HuH-7.5 (cell line): ENCODE results near the gene MAD2L1BP.
"Not testable (repeated sequence)": the region's sequence is repeated elsewhere in the genome, so short reads cannot be mapped to it uniquely, and the experiment has no call there.

Experiments used
- DNase-seq: peaks from one replicate; pipeline ENCODE4 v3.0.0; 2011; ENCODE audit warnings: low spot score

The MAD2L1BP gene, protein sequence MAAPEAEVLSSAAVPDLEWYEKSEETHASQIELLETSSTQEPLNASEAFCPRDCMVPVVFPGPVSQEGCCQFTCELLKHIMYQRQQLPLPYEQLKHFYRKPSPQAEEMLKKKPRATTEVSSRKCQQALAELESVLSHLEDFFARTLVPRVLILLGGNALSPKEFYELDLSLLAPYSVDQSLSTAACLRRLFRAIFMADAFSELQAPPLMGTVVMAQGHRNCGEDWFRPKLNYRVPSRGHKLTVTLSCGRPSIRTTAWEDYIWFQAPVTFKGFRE

DNA sequence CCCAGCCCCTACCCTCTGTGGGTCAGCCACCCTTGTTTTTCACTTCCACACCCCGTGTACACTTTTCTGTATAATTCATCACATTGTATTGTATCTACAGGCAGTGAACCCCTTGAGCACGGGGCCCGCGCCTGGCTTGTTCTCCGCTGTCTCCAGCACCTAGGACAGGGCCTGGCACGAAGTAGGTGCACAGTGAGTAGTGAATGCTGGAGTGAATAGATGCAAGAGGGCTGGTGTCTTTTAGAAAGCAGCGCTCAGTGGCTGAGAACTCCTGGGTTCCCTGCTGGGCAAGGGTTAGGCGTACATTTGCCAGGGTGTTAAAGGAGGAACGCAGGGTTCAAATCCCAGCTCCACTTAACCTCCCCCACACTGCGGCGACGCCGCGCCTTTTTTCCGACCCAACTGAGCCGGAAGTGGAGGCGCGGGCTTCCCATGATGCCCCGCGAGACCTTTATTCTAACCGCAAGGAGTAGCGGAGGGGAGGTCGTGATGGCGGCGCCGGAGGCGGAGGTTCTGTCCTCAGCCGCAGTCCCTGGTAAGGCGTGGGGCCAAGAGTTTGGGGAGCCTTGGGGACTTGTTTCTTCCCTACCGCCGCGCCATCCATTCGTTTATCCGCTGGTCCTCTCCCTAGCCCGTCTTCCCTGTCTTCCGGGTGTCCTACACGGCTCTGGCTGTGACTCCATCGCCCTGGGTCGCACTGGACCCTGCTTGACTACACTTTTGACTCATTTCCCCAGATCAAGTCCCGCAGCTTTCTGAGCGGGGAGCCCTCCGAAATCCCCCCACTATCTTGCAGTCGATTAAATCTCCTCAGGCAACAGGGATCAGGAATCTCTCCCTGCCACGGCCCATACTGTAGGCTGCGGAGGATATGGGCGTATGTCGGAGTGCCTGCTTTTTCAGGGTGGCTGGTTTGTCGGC is at the start of gene MAD2L1BP:
TSS of gene MAD2L1BP (plus strand) at position 454 of the 921 bp plus-strand sequence. CDS start at position 490, 36 bp downstream.
- DNase-seq = peak; percentile 74

DNA sequence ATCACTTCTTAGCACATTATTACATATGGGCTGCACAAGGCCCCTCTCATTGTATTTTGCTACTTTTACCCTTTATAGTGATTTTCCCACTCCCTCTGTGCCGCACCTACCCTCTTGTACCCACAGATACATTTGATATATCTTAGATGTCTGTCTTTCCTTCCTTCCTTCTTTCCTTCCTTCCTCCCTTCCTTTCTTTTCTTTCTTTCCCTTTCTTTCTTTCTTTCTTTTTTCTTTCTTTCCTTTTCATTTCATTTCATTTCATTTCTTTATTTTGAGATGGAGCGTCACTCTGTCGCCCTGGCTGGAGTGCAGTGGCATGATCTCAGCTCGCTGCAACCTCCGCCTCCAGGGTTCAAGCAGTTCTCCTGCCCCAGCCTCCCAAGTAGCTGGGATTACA is 47.4 kb upstream of the MAD2L1BP start:
- DNase-seq = no peak

DNA sequence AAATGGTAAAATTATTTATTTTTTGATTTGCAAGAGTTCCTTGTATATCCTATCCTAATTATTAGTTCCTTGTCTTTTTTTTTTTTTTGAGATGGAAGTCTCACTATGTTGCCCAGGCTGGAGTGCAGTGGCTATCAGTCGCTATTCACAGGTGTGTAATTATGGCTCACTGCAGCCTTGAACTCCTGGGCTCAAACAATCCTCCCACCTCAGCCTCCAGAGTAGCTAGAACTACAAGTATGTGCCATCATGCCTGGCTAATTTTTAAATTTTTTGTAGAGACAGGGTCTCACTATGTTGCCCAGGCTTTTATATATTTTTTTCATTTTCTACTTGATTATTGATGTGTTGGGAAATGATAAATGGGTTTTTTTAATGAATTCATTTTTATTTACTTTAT is 46.1 kb upstream of the MAD2L1BP start:
- DNase-seq = not testable (repeated sequence)

DNA sequence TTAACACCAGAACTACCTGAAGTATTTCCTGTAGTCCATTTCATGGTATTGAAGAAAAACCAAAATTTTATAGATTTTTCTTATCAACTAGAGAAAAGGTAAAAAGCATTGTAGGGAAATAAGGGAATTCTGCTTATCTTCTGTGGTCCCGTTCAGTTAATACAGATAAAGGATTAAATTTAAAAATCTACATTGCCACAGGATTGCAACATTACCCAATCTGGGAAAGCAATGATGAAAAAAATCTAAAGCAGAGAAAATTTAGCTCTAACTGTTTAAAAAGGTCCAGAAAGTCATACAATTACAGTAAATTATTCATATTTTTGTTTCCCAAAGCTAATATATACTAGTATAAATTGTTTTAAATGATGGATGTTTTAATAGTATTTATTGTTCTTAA is 41.7 kb upstream of the MAD2L1BP start:
- no peak for DNase-seq

DNA sequence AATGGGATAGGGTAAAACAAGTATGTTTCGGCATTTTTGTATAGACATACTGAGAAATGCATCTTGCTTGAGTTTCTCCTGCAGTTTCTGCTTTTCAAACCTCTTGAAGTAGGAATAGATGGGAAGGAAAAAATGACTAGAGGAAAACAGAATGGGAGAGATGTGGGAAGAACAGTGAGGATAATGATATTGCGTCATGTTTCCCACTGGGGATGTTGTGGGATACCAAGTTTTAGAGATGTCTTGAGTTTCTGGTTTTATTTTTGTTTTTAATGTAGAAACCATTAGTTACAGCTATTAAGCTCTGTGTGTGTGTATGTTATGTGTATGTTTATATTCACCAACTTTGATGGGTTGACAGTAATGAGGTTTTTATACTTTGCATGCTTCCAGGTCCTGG is 35.0 kb upstream of the MAD2L1BP start:
- DNase-seq = no peak

DNA sequence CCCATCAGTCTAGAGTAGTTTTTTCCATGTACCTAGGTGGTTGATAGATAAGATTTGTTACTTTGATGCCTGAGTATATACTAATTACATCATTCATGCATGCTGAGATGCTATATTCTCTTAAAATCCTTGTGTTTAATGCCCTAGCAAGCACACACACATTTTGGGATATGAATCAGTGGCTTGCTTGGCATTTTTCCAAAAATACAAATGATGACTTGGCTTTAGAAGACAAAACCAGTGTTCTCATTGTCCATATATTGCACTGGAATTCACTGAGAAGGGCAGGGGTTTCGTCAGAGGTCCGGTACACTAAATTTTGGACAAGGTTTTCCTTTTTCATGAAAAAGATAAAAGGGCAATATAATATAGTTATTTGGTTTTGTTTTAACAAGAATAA is 31.5 kb upstream of the MAD2L1BP start:
- no peak for DNase-seq

DNA sequence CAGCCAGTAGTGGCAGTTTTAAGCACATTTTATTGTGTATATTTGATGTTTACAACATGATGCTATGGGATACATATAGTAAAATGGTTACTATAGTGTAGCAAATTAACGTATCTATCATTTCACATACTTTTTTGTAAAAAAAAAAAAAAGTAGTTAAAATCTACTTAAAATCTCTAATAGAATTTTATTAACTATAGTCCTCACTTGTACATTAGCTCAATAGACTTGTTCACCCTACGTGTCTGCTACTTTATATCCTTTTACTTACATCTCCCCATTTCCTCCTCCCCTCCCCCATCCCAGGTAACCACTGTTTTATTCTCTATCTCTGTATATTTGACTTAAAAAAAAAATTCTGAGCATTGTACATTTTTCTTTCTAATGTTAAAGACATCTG is 29.6 kb upstream of the MAD2L1BP start:
- DNase-seq = no peak

DNA sequence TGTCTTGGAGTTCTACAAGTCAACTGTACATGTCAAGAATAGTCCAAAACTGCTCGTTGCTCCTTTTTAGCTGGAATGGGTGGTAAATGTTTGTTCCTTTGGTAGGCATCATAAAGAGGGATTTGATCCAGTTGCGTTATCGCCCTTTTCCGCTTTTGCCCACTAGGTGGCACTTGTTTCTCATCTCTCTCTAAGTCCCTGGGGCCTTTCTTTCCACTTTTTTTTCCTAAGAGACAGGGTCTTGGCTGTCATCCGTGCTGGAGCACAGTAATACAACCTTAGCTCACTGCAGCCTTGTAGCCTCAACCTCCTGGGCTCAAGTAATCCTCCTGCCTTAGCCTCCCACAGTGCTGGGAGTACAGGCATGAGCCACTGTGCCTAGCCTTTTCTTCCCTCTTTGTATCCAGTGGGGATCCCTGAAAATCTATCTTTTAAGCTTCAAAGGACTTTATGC is 27.3 kb upstream of the MAD2L1BP start:
- peak; percentile 22 for DNase-seq

DNA sequence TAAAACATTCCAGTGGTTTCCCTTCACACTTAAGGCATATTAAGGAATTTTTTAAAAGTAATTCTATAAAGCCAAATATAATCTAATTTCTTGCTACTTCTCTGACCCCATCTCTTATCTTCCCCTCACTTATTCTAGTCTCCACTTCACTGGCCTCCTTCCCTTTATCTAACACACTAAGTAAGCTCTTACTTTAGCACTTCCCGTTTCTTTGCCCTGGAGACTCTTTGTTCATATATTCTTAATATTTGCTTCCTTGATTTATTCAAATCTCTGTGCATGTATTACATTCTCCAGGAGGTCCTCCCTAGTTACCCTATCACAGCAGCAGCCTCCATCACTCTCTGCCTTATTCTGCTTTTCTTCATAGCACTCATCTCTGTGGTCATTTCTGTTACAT is 26.8 kb upstream of the MAD2L1BP start:
- DNase-seq = no peak

DNA sequence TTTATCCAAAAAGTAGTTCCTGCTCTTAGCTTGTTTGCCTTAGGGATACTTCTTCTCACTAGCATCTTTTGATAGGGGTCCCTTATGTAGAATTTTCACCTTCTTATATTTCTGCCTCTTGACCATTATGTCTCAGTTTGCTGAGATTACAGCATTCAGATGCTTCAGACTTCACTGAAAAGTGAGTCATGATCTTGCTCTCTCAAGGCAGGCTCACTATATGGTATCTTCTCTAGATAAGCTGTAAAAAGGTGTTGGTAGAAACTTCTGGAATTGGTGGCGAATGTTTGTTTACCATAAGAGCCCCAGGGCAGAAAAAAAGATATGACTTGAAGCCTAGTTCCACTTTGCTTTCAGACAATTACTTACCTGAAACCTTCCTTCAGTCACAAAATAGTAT is 26.2 kb upstream of the MAD2L1BP start:
- DNase-seq = no peak

DNA sequence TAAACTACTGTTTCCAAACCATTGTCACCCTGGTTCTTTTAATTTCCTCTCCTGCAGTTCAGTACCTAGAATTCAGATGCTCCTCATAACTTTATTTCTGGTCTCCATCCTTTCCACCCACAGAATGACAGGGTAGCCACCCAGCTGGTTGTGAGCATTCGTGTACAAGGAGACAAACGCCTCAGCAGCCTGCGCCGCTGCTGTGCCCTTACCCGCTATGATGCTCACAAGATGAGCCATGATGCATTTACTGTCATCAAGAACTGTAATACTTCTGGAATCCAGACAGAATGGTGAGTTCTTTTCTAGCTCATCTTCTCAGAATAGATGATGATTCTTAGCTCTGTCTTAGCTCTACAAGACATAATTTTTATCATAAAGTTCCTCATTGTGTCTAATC is 25.2 kb upstream of the MAD2L1BP start:
- no peak for DNase-seq

DNA sequence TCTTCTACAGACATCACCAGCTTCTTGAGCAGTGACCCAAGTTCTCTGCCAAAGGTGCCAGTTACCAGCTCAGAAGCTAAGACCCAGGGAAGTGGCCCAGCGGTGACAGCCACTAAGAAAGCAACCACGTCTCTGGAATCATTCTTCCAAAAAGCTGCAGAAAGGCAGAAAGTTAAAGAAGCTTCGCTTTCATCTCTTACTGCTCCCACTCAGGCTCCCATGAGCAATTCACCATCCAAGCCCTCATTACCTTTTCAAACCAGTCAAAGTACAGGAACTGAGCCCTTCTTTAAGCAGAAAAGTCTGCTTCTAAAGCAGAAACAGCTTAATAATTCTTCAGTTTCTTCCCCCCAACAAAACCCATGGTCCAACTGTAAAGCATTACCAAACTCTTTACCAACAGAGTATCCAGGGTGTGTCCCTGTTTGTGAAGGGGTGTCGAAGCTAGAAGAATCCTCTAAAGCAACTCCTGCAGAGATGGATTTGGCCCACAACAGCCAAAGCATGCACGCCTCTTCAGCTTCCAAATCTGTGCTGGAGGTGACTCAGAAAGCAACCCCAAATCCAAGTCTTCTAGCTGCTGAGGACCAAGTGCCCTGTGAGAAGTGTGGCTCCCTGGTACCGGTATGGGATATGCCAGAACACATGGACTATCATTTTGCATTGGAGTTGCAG is 21.8 kb upstream of the MAD2L1BP start:
- no peak for DNase-seq

DNA sequence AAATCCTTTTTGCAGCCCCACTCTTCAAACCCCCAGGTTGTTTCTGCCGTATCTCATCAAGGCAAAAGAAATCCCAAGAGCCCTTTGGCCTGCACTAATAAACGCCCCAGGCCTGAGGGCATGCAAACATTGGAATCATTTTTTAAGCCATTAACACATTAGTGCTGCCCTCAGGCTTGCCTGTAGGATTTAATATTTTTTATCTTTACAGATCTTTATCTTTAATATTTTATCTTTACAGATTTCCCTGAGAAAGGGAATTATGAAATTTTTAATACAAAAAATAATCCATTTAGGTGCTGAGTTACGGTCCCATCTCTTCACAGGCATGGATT is 21.3 kb upstream of the MAD2L1BP start:
- no peak for DNase-seq

DNA sequence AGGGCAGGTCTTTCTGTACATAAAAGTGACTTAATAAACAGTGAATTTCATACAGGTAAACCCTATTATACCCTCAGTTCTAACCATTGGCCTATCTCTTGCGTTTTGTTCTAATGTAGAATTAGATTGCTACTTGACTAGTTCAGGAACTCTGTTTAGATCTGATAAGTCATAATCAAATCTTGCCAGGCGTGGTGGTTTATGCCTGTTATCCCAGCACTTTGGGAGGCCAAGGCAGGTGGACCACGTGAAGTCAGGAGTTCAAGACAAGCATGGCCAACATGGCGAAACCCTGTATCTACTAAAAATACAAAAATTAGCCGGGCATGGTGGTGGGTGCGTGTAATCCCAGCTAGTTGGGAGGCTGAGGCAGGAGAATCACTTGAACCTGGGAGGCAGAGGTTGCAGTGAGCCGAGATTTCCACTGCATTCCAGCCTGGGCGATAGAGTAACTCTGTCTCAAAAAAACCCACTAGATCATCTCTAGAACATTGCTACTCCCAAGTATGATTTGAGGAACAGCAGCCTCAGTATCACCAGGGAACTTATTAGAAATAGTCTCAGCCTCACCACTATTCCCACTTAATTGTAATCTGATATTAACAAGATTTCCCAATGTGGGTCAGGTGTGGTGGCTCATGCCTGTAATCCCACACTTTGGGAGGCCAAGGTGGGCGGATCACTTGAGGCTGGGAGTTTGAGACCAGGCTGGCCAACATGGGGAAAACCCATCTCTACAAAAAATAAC is 18.7 kb upstream of the MAD2L1BP start:
- DNase-seq = no peak

DNA sequence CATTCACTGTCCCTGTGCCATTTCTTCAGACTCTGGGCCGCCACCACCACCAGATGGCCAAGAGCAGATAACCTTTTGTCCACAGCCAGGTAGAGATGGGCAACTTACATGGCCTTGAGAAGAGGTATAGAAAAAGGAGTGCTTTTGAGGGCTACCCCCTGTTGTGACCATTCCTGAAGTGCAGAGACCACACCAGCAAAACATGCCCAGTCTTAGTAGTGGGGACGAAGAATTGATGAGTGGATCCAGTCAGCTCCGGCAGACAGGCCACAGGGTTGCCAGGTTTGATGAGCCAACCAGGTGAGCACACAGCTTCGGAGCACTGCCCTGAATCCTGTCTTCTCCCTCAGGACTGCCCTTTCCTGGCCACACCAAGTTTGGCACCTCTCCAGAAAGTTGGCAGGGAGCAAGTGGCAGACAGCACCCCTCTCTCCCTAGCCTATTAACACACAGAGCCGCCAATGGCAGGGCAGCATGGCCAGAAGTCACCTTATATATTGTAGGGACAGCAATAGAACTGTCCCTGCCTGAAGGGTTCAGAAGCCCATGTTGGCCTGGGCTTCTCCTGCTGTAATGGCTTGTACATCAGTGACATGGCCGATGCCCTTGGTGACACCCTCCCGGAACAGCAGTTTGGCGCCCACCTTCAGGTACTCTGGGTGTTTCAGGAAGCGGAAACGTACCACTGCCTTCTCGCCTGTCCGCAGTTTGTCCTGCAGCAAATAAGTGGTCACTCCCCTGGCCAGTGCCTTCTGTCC is 14.4 kb upstream of the MAD2L1BP start:
- DNase-seq = no peak

DNA sequence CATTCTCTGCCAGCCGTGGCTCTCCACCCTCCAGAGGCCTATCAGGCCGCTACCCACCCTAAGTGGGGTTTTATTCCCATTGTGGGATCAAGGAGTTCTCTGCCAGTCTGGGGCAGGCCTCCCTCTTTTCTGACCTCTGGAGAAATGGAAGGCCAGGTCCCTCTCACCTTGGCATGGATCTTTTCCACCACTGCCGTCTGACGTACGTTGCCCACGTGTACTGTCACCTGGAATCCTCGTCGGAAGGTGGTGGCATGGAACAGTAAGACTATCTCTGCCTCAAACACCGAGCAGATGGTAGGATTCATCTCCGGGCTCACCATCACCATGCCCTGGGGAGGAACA is 13.8 kb upstream of the MAD2L1BP start:
- DNase-seq = no peak

DNA sequence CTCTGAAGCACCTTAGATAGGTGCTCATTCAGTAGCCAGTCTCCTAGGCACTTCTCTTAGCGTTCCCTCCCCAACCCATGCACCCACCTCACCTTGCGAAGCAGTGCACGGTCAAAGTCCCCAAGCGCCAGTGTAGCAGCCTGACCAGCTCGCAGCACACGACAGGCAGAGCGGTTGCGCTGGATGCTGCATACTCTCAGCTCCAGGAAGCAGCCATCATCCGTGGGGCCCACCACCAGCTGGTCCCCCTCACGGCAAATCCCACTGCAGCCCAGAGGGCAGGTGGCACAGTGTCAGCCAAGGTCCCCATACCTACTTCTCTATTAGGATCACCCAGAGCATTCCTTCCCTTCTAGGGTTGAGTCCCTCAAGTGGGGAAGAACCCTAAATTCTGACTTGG is 13.1 kb upstream of the MAD2L1BP start:
- DNase-seq = no peak

DNA sequence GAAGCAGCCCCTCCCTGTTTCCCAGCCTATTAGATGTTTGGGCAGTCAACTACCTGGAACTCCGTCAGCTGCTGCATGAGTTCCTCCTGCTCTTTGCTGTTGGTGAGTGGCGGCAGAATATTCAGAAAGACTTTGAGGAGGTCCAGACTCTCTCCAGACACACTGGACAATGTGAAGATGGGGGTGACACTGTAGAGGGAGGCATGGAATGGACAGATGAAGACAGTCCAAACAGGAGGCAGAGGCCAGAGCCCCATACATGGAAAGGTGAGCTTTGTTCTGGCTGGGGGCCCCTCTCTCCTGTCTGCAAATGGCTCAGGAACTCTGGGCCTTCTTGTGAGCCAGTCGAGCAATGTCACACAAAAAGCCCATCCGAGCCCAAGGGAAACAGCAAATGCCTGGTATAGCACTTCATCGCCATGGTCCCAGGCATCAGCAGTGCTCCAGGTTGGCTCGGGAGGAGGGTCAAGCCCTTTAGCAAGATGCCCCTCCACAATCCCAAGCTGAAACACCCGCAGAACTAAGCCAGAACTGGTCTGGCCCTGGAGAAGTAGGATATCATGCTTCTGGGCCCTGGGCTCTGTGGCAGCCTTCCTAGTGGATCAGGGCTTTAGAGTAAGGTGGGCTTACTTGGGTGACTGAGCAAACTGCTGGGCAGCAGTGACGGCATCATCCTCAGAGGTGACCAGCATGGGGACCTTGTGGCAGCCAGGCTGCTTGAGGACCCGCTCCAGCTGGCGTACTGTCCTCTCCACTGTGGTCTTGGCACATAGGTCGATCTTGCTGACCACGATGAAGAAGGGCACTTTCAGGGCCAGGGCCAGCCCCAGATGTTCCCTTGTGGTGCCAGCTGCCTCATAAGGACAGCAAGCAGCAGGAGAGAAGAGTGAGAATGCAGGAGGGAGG is 11.5 kb upstream of the MAD2L1BP start:
- no peak for DNase-seq

DNA sequence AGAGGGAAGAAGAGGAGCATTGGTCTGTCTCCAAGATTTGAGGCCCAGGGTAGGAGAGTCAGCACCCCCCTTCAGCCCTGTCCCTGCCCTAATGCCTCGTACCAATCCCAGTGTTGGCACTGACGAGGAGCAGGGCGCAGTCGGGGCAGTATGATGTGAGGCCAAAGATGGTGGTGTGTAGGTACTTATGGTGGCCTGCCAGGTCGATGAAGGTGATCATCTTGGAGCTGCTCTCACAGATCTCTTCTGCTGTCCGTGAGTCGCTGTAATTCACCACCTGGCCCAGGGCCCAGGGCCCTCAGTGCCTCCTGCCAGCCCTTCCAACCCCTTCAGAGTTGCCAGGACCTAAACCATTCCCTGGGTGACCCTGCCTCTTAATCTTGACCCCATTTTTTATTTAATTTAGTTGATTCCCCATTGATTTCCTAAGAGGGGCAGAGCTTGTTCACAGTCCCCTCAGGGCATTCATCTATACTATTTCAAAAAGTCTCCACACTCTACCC is 10.8 kb upstream of the MAD2L1BP start:
- no peak for DNase-seq

DNA sequence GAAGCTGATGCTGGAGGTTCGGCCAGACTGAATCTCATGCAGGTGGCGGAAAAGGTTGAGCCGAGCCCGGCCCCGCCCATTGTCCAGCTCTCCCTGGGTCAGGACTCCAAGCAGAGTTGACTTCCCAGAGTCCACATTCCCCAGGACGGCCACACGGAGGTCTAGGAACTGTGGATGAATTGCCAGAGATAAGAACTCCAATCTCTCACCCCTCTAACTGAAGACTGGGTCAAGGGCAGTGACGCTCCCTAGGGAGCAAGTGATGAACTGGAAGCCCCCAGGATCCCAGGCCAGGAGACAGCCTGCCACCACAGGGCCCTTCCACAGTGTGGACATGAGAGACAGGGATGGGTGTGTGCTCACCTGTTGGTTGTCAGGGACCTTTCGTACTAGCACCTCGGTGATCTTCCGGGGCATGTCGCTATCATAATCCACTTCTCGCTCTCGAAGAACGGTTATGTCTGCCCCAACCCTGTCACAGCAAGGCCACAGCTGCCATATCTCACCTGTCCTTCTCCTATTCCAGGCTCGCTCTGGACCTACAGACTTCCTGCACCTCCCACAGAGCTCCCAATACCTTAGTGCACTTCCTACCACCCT is 10.1 kb upstream of the MAD2L1BP start:
- no peak for DNase-seq
